ENCODE results near the gene CPED1.

Gene CPED1

GRCh38 chr7:121105262-121105661, 116.8 kb downstream of the CPED1 start (continued):
- no peak for TF ChIP-seq CREB5 (CRISPR knock-in tag; IDR thresholded peaks at IDR 0.05; ENCODE audit: low read depth)
- TF ChIP-seq ZNF70 (CRISPR knock-in tag; IDR thresholded peaks at IDR 0.05) = no peak
- no peak for TF ChIP-seq CSRNP3 (CRISPR knock-in tag; IDR thresholded peaks at IDR 0.05)
- no peak for TF ChIP-seq PPARA (CRISPR knock-in tag; IDR thresholded peaks at IDR 0.05; ENCODE audit: borderline replicate concordance)
- no peak for TF ChIP-seq TCF4 (CRISPR knock-in tag; IDR thresholded peaks at IDR 0.05; ENCODE audit: borderline replicate concordance)
- no peak for TF ChIP-seq ARNTL (CRISPR knock-in tag; IDR thresholded peaks at IDR 0.05; ENCODE audit: borderline replicate concordance, low read depth)
- no peak for TF ChIP-seq RARB (CRISPR knock-in tag; IDR thresholded peaks at IDR 0.05)
- TF ChIP-seq ZC3H10 (CRISPR knock-in tag; IDR thresholded peaks at IDR 0.05) = no peak
- TF ChIP-seq TSHZ2 (CRISPR knock-in tag; IDR thresholded peaks at IDR 0.05) = no peak
- no peak for TF ChIP-seq ZFP3 (CRISPR knock-in tag; IDR thresholded peaks at IDR 0.05)
- TF ChIP-seq ISL1 (CRISPR knock-in tag; IDR thresholded peaks at IDR 0.05) = no peak
- no peak for TF ChIP-seq ZNF565 (CRISPR knock-in tag; conservative IDR thresholded peaks at IDR 0.05; ENCODE audit: low read depth)
- no peak for TF ChIP-seq ZFP30 (CRISPR knock-in tag; IDR thresholded peaks at IDR 0.05)

GRCh38 chr7:121107923-121108498, 119.5 kb downstream of the CPED1 start:
- ATAC-seq = peak; percentile 100
- TF ChIP-seq CSRNP3 (CRISPR knock-in tag; IDR thresholded peaks at IDR 0.05) (no peak), OSR1 (CRISPR knock-in tag; IDR thresholded peaks at IDR 0.05) (no peak), GLIS3 (CRISPR knock-in tag; IDR thresholded peaks at IDR 0.05) (no peak), ZNF70 (CRISPR knock-in tag; IDR thresholded peaks at IDR 0.05) (no peak), CSDC2 (CRISPR knock-in tag; IDR thresholded peaks at IDR 0.05) (no peak)

- TF ChIP-seq OSR1 (CRISPR knock-in tag; IDR thresholded peaks at IDR 0.05) = no peak
- no peak for TF ChIP-seq TSHZ2 (CRISPR knock-in tag; IDR thresholded peaks at IDR 0.05)
- no peak for TF ChIP-seq RARB (CRISPR knock-in tag; IDR thresholded peaks at IDR 0.05)
- TF ChIP-seq TOX (CRISPR knock-in tag; IDR thresholded peaks at IDR 0.05; ENCODE audit: borderline replicate concordance) = no peak
- TF ChIP-seq TCF4 (CRISPR knock-in tag; IDR thresholded peaks at IDR 0.05; ENCODE audit: borderline replicate concordance) = no peak
- no peak for TF ChIP-seq GLIS3 (CRISPR knock-in tag; IDR thresholded peaks at IDR 0.05)
- TF ChIP-seq CREB5 (CRISPR knock-in tag; IDR thresholded peaks at IDR 0.05; ENCODE audit: low read depth) = no peak
- TF ChIP-seq ARNTL (CRISPR knock-in tag; IDR thresholded peaks at IDR 0.05; ENCODE audit: borderline replicate concordance, low read depth) = no peak
- TF ChIP-seq CSRNP3 (CRISPR knock-in tag; IDR thresholded peaks at IDR 0.05) = no peak
- no peak for TF ChIP-seq ZNF70 (CRISPR knock-in tag; IDR thresholded peaks at IDR 0.05)
- no peak for TF ChIP-seq ISL1 (CRISPR knock-in tag; IDR thresholded peaks at IDR 0.05)
- ATAC-seq = no peak
Observed at GRCh38 chr7:121109145-121109544, 120.6 kb downstream of the CPED1 start.

Data from SK-N-SH treated with all-trans-retinoic acid at 6 μM for 48 hours (cell line).